ENCODE measurements around the gene SLC38A11. TPM values are rescaled to one million over a fixed set of nuclear protein-coding genes. Genes with fewer than 3 reads are reported as not detected.
"Not testable (repeated sequence)": the region's sequence is repeated elsewhere in the genome, so short reads cannot be mapped to it uniquely, and the experiment has no call there.

SLC38A11 gene, protein sequence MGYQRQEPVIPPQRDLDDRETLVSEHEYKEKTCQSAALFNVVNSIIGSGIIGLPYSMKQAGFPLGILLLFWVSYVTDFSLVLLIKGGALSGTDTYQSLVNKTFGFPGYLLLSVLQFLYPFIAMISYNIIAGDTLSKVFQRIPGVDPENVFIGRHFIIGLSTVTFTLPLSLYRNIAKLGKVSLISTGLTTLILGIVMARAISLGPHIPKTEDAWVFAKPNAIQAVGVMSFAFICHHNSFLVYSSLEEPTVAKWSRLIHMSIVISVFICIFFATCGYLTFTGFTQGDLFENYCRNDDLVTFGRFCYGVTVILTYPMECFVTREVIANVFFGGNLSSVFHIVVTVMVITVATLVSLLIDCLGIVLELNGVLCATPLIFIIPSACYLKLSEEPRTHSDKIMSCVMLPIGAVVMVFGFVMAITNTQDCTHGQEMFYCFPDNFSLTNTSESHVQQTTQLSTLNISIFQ
- total RNA-seq = 1 to 10 TPM in 1 of 4 donors, under 1 TPM in 2, not detected in 1; 0.20 to 2.8 (median 0.78) TPM

DNA sequence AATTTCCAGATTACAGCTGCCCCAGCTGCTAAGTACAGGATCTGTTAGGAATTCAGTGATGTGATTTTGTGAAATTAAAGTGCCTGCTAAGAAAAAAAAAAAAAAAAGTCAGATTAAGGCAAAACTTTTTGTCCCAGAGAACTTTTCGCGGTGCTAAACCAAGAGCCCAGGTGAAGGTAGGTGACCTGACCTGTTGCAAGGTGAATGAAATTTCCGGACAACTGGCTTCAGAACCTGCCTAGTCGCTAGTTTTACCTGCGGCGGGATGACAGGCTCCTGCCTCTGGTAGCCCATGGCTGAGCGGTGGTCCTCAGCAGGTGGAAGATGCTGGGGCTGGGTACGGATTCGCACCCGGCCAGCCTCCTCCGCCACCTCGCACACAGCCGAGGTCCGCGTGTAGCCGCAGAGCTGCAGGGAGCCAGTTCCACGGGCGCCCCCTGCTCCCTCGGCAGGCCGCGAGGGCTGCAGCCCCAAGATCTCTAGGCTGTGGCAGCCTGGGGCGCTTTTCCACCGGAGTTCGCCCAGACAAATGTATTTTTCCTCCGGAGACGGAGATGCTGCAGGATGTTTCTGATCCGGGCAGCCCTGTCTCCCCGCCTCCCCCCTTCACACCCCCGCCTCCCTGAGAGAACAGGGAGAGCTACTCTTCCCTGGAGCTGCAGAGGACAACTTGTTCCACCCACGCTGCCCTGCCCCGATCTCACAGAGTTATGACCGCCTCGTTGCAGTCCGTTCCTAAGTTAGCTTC lies at the start of gene SLC38A11:
Gene SLC38A11 (minus strand): TSS at position 572 of the 748 bp plus-strand sequence. CDS start 278 bp downstream, at position 294.
- Histone ChIP-seq H3K27ac (no peak within 1 kb of the TSS), H3K4me1 (no peaks in the 10 kb centered on the region), H3K36me3 (no peaks in the 10 kb centered on the region), H3K27me3 (peaks cover 0 to 5% (median 3%) of the 10 kb centered on the region in 3 donors), H3K4me3 (peak within 1 kb of the TSS; percentile 27 to 45 (median 36)), H3K9me3 (no peaks in the 10 kb centered on the region)
- TF ChIP-seq, protein P1, sequence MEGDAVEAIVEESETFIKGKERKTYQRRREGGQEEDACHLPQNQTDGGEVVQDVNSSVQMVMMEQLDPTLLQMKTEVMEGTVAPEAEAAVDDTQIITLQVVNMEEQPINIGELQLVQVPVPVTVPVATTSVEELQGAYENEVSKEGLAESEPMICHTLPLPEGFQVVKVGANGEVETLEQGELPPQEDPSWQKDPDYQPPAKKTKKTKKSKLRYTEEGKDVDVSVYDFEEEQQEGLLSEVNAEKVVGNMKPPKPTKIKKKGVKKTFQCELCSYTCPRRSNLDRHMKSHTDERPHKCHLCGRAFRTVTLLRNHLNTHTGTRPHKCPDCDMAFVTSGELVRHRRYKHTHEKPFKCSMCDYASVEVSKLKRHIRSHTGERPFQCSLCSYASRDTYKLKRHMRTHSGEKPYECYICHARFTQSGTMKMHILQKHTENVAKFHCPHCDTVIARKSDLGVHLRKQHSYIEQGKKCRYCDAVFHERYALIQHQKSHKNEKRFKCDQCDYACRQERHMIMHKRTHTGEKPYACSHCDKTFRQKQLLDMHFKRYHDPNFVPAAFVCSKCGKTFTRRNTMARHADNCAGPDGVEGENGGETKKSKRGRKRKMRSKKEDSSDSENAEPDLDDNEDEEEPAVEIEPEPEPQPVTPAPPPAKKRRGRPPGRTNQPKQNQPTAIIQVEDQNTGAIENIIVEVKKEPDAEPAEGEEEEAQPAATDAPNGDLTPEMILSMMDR (IDR thresholded peaks at IDR 0.05 in 4 of 5, conservative IDR thresholded peaks at IDR 0.05 in 1 of 5) = no peak
- TF ChIP-seq POLR2A (IDR thresholded peaks at IDR 0.05) = no peak
- intact Hi-C loops (cut with DNase I; ENCODE audit: low total_unique reads) (no loop called here), in situ Hi-C loops (cut with MboI; ENCODE audit: low sequenced_read_pairs in 4 of 4) (no loop called here)
- ATAC-seq (peak in 1 of 2 donors; percentile 50), DNase-seq (peak; percentile 4 to 10)

DNA sequence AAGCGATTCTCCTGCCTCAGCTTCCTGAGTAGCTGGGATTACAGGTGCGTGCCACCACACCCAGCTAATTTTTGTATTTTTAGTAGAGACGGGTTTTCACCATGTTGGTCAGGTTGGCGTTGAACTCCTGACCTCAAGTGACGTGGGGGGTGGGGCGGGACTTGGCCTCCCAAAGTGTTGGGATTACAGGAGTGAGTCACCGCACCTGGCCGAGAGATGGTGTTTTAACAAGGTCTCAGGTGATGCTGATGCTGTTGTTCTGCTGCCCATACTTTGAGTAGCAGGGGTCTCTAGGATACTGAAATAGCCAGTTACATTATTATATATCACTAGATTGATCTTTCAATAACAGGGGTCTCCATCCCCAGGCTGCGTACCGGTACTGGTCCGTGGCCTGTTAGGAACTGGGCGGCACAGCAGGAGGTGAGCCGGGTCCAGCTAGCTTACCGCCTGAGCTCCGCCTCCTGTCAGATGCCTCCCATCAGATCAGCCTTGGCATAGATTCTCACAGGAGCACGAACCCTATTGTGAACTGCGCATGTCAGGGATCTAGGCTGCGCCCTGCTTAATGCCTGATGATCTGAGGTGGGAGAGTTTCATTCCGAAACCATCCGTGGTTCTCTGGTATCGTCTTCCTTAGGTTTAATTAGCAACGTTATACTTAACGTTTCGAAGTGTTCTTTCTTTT lies 48.3 kb upstream of the SLC38A11 start:
- Histone ChIP-seq H3K9me3 (no peaks in the 10 kb centered on the region), H3K36me3 (no peaks in the 10 kb centered on the region), H3K27me3 (no peaks in the 10 kb centered on the region), H3K4me3 (no peak overlapping the region), H3K27ac (no peak overlapping the region), H3K4me1 (no peaks in the 10 kb centered on the region)
- intact Hi-C loops (cut with DNase I; ENCODE audit: low total_unique reads) (no loop called here), in situ Hi-C loops (cut with MboI; ENCODE audit: low sequenced_read_pairs in 4 of 4) (loop anchor here in 2 of 4 donors (10.0 kb wide), 1 partner anchor 201 kb away; the partner anchor contains the start of gene SCN3A (in 2 of the 2))
- ATAC-seq (no peak), DNase-seq (no peak)
- TF ChIP-seq, protein P1 (IDR thresholded peaks at IDR 0.05 in 4 of 5, conservative IDR thresholded peaks at IDR 0.05 in 1 of 5) = no peak
- no peak for TF ChIP-seq POLR2A (IDR thresholded peaks at IDR 0.05)

DNA sequence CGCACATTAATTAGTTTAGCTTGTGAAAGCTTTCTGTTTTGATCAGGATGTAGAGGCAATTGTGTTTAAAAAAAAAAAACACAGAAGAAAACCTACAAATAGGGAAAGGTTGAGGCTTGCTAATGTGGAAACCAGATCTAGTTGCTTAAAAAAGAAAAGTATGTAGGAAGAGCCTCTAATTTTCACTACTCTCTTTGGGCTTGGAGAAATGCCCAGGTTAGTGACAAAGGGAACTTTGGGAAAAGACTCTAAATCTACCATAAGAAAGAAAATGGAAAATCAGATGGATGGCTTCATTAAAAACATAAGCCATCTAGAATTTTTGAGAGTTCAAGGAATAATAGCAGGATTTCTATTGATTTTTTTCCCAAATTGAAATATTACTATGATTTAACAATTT lies 47.3 kb upstream of the SLC38A11 start:
- in situ Hi-C loops (cut with MboI; ENCODE audit: low sequenced_read_pairs in 4 of 4) (loop anchor here in 2 of 4 donors (10.0 kb wide), 1 partner anchor 202 kb away; the partner anchor contains the start of gene SCN3A (in 2 of the 2)), intact Hi-C loops (cut with DNase I; ENCODE audit: low total_unique reads) (no loop called here)
- H3K4me1 ChIP-seq = no peaks in the 10 kb centered on the region
- H3K9me3 ChIP-seq = no peaks in the 10 kb centered on the region
- no peaks in the 10 kb centered on the region for H3K36me3 ChIP-seq
- no peak overlapping the region for H3K4me3 ChIP-seq
- H3K27me3 ChIP-seq = no peaks in the 10 kb centered on the region
- H3K27ac ChIP-seq = no peak overlapping the region
- no peak for DNase-seq
- TF ChIP-seq POLR2A (IDR thresholded peaks at IDR 0.05) = no peak
- TF ChIP-seq, protein P1 (IDR thresholded peaks at IDR 0.05 in 4 of 5, conservative IDR thresholded peaks at IDR 0.05 in 1 of 5) = no peak
- ATAC-seq = no peak

DNA sequence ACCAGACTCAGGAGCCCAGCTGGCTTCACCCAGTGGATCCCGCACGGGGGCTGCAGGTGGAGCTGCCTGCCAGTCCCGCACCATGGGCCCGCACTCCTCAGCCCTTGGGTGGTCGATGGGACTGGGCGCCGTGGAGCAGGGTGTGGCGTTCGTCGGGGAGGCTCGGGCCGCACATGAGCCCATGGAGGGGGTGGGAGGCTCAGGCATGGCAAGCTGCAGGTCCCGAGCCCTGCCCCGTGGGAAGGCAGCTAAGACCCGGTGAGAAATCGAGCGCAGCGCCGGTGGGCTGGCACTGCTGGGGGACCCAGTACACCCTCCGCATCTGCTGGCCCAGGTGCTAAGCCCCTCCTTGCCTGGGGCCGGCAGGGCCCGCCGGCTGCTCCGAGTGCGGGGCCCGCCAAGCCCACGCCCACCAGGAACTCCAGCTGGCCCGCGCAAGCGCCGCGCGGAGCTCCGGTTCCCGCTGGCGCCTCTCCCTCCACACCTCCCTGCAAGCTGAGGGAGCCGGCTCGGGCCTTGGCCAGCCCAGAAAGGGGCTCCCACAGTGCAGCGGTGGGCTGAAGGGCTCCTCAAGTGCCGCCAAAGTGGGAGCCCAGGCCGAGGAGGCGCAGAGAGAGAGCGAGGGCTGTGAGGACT lies 39.5 kb upstream of the SLC38A11 start:
- in situ Hi-C loops (cut with MboI; ENCODE audit: low sequenced_read_pairs in 4 of 4) = loop anchor here in 1 of 4 donors (25.0 kb wide), 1 partner anchor 293 kb away; no protein-coding TSS in a partner anchor
- H3K27me3 ChIP-seq; intact Hi-C loops (cut with DNase I; ENCODE audit: low total_unique reads); H3K4me1 ChIP-seq; DNase-seq; H3K9me3 ChIP-seq; H3K36me3 ChIP-seq; ATAC-seq; H3K27ac ChIP-seq; H3K4me3 ChIP-seq: not testable (repeated sequence)
